ENCODE data around the gene PREX1.

Gene PREX1

DNA sequence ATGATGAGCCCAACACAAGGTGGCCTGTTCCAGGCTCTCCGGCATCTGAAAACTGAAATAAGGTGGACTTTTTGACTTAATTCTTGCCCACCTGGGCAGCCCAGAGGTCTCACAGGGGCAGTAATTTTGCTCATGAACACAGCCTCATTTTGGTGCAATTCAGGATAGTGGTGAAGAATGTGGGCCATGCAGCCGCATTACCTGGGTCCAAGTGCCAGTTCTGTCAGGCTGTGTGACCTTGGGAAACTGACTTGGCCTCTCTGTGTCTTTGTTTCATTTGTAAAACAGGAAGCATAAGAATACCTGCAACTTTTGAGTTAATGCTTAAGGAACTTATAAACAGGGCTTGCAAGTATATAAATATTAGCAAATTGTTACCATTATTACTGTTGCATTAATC lies 5.6 kb downstream of the PREX1 start:
- H3K4me3 ChIP-seq (replicated peaks; ENCODE audit: insufficient read depth, low read length): no peak overlapping the region
- TF ChIP-seq, protein P1, sequence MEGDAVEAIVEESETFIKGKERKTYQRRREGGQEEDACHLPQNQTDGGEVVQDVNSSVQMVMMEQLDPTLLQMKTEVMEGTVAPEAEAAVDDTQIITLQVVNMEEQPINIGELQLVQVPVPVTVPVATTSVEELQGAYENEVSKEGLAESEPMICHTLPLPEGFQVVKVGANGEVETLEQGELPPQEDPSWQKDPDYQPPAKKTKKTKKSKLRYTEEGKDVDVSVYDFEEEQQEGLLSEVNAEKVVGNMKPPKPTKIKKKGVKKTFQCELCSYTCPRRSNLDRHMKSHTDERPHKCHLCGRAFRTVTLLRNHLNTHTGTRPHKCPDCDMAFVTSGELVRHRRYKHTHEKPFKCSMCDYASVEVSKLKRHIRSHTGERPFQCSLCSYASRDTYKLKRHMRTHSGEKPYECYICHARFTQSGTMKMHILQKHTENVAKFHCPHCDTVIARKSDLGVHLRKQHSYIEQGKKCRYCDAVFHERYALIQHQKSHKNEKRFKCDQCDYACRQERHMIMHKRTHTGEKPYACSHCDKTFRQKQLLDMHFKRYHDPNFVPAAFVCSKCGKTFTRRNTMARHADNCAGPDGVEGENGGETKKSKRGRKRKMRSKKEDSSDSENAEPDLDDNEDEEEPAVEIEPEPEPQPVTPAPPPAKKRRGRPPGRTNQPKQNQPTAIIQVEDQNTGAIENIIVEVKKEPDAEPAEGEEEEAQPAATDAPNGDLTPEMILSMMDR (IDR thresholded peaks at IDR 0.05; ENCODE audit: insufficient read depth, low read length): no peak
- no peak for TF ChIP-seq GABPA (IDR thresholded peaks at IDR 0.05; ENCODE audit: low read depth)
- peak overlapping the region; percentile 54 for H3K27ac ChIP-seq (replicated peaks)
- DNase-seq (ENCODE audit: low read depth in 1 of 2, low spot score in 1 of 2): no peak
- no peaks in the 10 kb centered on the region for H3K27me3 ChIP-seq (ENCODE audit: insufficient read depth, poor library complexity, severe bottlenecking)

DNA sequence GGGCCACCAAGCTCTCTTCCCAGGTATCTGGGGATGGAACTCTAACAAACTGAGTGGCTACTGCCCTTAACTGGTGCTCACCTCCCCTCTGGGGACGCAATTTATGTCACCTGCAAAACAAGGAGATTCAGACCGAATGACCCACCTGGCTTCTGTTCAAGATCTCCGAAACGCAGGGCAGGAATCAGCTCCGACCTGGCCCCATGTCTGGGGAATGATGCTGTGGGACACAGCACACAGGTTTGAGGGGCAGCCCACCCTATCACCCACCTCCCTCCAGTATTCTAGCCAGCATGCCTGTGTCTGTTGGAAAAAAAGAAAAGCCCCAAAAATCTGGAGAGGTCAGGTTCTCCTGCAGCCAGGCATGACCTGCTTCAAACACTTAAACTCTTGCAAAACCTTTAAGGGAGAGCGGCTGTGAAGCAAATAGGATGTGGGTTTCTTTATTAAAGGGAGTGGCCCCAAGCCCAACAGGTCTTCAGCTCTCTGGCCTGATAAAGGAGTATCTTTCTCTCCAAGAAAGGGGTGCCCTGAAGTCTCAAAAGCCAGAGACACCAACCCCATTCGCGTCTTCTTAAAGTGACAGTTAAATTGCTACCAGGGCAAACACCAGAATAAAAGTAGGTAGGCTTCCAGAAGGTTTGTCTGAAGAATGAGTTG lies 6.4 kb downstream of the PREX1 start:
- Histone ChIP-seq H3K27ac (replicated peaks) (peak overlapping the region; percentile 54), H3K4me3 (replicated peaks; ENCODE audit: insufficient read depth, low read length) (no peak overlapping the region), H3K27me3 (ENCODE audit: insufficient read depth, poor library complexity, severe bottlenecking) (no peaks in the 10 kb centered on the region)
- peak in 1 of 2 experiments; percentile 75 for DNase-seq (ENCODE audit: low read depth in 1 of 2, low spot score in 1 of 2)
- no peak for TF ChIP-seq SPI1 (IDR thresholded peaks at IDR 0.05; ENCODE audit: borderline replicate concordance, low read depth)
- TF ChIP-seq, protein P1 (IDR thresholded peaks at IDR 0.05; ENCODE audit: insufficient read depth, low read length): no peak
- no peak for TF ChIP-seq GABPA (IDR thresholded peaks at IDR 0.05; ENCODE audit: low read depth)
- TF ChIP-seq POLR2AphosphoS5 (IDR thresholded peaks at IDR 0.05; ENCODE audit: low read depth): no peak
- TF ChIP-seq, protein P2, sequence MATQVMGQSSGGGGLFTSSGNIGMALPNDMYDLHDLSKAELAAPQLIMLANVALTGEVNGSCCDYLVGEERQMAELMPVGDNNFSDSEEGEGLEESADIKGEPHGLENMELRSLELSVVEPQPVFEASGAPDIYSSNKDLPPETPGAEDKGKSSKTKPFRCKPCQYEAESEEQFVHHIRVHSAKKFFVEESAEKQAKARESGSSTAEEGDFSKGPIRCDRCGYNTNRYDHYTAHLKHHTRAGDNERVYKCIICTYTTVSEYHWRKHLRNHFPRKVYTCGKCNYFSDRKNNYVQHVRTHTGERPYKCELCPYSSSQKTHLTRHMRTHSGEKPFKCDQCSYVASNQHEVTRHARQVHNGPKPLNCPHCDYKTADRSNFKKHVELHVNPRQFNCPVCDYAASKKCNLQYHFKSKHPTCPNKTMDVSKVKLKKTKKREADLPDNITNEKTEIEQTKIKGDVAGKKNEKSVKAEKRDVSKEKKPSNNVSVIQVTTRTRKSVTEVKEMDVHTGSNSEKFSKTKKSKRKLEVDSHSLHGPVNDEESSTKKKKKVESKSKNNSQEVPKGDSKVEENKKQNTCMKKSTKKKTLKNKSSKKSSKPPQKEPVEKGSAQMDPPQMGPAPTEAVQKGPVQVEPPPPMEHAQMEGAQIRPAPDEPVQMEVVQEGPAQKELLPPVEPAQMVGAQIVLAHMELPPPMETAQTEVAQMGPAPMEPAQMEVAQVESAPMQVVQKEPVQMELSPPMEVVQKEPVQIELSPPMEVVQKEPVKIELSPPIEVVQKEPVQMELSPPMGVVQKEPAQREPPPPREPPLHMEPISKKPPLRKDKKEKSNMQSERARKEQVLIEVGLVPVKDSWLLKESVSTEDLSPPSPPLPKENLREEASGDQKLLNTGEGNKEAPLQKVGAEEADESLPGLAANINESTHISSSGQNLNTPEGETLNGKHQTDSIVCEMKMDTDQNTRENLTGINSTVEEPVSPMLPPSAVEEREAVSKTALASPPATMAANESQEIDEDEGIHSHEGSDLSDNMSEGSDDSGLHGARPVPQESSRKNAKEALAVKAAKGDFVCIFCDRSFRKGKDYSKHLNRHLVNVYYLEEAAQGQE (IDR thresholded peaks at IDR 0.05; ENCODE audit: insufficient replicate concordance, low read depth): no peak

DNA sequence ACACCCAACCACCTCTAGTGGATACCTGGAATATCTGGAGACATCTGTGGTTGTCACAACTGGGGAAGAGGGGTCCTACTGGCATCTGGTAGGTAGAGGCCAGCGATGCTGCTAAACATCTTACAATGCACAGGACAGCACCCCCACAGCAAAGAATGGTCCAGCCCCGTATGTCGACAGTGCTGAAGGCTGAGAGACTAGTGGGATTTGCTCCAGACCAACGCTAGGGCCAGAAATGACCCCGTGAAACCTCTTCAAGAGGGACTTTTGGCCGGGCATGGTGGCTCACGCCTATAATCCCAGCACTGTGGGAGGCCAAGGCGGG lies 7.2 kb downstream of the PREX1 start:
- Histone ChIP-seq H3K4me3 (replicated peaks; ENCODE audit: insufficient read depth, low read length) (no peak overlapping the region), H3K27ac (replicated peaks) (no peak overlapping the region), H3K27me3 (ENCODE audit: insufficient read depth, poor library complexity, severe bottlenecking) (no peaks in the 10 kb centered on the region)
- no peak for DNase-seq (ENCODE audit: low read depth in 1 of 2, low spot score in 1 of 2)
- TF ChIP-seq GABPA (IDR thresholded peaks at IDR 0.05; ENCODE audit: low read depth) (no peak), POLR2AphosphoS5 (IDR thresholded peaks at IDR 0.05; ENCODE audit: low read depth) (no peak), SPI1 (IDR thresholded peaks at IDR 0.05; ENCODE audit: borderline replicate concordance, low read depth) (no peak)
- TF ChIP-seq, protein P1 (IDR thresholded peaks at IDR 0.05; ENCODE audit: insufficient read depth, low read length): no peak
- TF ChIP-seq, protein P2 (IDR thresholded peaks at IDR 0.05; ENCODE audit: insufficient replicate concordance, low read depth): no peak

All from HL-60 (cell line).